CD4-positive, alpha-beta T cell treated with Interferon alpha-2 for 1 hour (primary cell): Measurements from ENCODE around the gene PCDH1.
"Not testable (repeated sequence)": the region's sequence is repeated elsewhere in the genome, so short reads cannot be mapped to it uniquely, and the experiment has no call there.

ENCODE experiments used
- DNase-seq, 2 donors: peaks; one replicate each; pipeline ENCODE4 v3.0.0-alpha.2; 2020 to 2022

The PCDH1 gene

GRCh38 chr5:141897425-141897824 lies 19.2 kb upstream of the PCDH1 start:
- no peak for DNase-seq

DNA sequence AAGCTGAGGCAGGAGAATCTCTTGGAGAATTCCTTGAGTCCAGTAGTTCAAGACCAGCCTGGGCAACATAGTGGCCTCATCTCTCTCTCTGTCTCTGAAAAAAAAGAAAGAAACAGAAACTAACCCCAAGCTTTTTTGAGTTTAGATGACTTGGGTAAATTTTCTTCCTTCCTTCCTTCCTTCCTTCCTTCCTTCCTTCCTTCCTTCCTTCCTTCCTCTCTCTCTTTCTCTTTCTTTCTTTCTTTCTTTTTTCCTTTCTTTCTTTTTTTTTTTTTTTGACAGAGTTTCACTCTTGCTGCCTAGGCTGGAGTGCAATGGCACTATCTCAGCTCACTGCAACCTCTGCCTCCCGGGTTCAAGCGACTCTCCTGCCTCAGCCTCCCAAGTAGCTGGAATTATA lies 12.2 kb upstream of the PCDH1 start:
- DNase-seq: not testable (repeated sequence)

DNA sequence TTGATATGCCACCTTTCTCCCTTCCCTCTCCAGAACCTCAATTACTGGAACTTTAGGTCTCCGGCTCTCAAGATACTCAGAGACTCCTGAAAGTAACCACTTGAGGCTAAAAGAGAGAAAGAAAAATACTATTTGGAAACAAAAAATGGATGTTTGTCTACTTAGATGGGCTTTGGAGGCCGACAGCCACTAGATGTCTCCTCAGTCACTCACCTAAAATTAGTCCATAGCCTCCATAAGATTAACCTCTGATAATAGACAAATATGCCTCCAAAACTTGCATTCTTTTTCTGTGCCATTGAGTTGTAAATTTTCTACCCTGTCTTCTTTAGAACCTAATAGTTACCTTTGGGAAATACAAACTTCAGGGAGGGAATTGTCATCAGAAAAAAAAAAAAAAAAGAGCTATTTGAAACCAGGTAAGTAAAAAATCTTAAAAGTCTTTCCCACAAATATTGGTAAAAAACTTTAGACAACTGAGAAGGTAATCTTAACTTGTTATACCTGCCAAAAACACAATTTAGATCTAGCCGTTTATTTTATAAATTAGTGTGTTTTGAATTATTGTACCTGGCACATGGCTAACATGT lies 11.2 kb upstream of the PCDH1 start:
- DNase-seq: no peak

DNA sequence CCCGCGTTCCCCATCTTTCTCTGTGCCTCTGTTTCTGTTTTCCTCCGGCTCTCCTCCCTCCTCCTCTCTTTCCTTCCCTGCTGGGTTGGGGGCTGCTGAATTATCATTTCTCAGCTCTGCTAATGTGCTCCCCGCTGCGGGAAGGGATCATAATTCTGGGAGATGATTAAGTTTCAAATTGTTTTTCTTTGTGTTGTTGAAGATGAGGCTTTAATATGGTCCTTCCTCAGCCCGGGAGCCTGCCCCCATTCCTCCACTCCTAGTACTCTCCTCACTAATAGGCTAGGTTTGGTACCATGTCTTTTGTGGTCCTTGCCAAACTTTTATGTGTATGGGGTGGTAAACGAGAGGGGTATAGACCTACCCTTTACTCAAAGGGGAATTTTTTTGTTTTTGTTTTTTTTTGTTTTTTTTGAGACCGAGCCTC lies 5.7 kb upstream of the PCDH1 start:
- DNase-seq: no peak

GRCh38 chr5:141883184-141883891 lies 5.1 kb upstream of the PCDH1 start:
- peak in 1 of 2 donors; percentile 18 for DNase-seq

GRCh38 chr5:141882594-141883183 lies 4.5 kb upstream of the PCDH1 start:
- no peak for DNase-seq

GRCh38 chr5:141881886-141882285 lies 3.7 kb upstream of the PCDH1 start:
- no peak for DNase-seq

- DNase-seq: no peak
These were observed 3.0 kb upstream of the PCDH1 start for GRCh38 chr5:141880961-141881801.

DNA sequence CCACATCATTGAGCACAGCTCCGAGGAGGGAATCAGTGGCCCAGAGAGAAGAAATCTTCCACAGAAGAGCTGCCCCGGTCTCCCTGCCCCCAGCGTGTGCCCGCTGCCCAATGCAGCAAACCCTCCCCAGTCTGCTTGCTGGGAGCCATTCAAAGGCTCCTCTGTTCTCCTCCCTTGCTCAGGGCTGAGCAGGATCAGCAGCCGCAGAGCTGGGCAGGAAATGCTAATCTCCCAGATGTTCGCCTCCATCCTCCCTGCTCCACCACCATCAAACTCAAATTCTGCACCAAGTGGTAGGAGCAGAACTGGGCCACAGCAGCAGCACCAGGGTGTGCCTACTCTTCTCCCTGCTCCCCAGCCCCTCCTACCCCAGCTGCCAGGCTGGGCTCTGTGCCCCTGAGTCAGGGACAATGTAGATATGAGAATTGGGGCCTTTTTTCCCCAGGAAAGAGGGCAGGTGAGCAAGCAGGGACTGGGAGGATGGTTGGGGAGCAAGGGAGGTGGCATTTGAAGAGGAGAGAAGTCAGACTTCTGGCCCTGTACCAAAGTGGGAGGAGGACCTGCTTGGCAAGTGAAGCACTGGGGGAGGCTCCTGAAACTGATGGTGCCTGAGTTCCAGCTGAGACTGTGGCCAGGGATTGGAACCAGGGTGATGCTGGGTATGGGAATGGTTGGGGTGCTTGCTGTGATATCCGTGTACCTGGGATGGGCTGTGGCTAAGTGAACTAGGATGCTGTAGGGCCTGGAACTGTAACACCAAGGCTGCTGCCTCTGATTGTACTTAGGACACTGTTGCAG lies 1.9 kb upstream of the PCDH1 start:
- no peak for DNase-seq

DNA sequence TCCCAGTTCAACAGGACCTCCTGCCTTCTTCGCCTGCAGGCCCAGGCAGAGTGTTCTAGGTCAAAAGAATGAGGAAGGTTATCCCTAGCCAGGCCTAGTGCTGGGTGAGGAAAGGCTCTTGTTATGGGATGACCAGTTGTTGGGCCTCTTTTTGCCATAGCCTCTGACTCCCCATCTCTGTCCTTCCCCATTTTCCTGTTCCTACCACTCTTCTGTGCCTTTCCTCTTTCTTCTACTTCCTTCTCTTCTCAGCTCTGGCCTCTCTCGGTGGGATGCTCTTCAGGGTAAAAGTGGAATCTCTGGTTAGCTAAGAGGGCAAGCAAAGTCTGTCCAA lies 1.2 kb upstream of the PCDH1 start:
- DNase-seq: no peak

DNA sequence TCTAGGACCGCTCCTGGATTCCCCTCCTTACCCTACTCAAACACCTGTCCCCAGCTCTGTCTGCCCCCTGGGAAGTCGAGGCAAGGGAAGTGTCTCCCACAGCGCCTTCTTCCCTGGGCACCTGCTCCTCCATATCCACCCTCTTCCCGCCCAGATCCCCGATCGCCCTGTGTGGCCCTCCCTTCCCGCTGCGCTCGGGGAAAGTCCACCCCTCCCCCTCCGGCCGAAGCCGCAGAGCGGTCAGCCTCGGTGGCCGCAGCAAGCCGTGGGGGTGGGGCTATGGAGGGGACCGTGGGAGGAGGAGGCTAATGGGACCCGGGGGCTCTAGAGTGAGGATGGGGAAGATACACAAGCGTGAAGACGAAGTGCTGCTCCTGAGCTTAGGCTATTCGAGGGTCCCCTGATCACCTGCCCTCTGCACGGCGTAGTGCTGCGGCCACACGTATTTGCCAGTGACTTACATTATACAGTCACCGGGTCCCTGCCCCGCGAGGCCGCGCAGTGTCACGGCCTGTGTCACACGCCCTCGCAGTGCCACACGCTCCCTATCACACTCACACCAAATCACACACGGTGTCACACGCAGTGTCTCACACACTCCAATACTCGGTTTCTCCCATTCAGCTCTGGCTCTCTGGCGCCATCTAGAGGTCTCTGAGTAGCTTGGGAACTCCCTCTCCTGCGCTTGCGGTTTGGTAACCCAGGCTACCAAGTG lies 658 bp upstream of the PCDH1 start:
- peak; percentile 90 to 95 for DNase-seq

GRCh38 chr5:141877356-141878185 lies 639 bp downstream of the PCDH1 start:
- DNase-seq: peak in 1 of 2 donors; percentile 29

DNA sequence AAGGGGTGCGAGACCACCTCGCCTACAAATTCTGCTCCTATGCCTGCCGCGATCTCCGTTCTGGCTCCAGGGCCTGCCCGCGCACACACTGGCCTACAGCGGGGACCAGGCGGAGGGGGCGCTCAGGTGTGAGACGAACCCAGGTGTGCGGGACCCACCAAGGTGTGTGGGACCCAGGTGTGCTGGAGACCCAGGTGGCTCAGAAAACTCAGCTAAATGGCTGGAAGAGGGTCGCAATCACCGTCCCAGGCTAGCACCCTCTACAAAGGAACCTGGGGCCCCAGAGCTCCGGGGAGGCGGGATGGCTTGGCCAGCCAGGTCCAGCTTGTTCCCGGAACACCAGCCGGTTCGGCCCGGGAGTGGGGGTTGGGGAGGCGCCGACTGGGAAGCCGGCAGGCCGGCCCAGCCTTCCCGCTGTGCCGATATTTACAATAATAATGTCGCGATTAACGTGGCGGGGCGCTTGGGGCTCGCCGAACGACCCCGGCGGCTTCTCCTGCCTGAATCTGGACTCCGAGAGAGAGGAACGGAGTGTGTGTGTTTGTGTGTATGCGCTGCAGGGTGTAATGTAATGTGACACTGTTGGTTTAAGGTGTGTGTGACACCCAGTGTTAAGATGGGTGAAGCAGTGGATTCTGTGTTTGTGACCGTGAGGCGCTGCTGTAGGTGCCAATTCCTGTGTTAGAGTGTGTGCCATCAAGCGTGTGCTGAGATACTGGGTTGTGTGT lies 1.4 kb downstream of the PCDH1 start:
- peak in 1 of 2 donors; percentile 37 for DNase-seq

- DNase-seq: peak; percentile 18 to 38
These were observed 2.2 kb downstream of the PCDH1 start for GRCh38 chr5:141875795-141876627.

DNA sequence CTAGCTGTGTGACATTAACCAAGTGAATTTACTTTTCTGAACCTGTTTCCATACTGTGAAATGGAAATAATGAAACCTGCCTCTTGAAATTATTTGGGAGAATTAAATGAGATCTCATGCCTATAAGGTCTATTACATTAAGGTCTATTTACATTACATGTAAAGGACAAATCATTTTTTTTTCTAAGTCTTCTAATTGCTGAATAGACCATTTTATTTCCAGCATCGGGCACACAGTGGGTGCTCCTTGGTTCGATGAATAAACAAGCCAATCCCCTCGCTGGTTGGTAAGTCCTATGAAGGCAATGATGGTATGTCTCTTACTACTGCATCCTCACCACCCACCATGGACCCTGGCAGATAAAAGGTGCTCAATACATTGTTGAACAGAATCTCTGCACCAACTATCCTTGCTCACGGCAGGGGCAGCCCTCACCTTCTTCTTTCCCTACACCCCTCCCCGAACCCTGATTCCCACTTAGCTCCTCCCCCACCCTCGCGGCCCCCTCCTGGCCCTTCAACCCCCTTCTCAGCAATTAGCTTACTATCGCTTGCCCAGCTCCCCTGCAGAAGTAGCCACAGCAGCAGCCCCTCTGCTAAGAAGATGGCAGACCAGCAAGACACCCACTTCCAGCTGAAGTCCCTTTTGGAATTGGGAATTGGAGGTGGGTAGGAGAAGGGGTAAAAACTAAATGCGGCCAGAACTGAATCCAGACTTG lies 3.0 kb downstream of the PCDH1 start:
- DNase-seq: no peak

GRCh38 chr5:141874262-141874964 lies 3.8 kb downstream of the PCDH1 start:
- no peak for DNase-seq

- no peak for DNase-seq
These were observed 4.3 kb downstream of the PCDH1 start for GRCh38 chr5:141873933-141874261.
